Activated naive CD4-positive, alpha-beta T cell treated with anti-CD3 and anti-CD28 coated beads, Interleukin-2, amount 50 U/mL, for 24 hours (primary cell): ENCODE results near the gene FAM3D.

ENCODE experiments used
- H3K27ac Mint-ChIP-seq: one replicate; pipeline ENCODE4 v1.8.0; 2021; ENCODE audit warnings: mild to moderate bottlenecking, mixed read lengths
- H3K27me3 Mint-ChIP-seq: one replicate; pipeline ENCODE4 v1.8.0; 2021; ENCODE audit warnings: mixed read lengths
- H3K36me3 Mint-ChIP-seq: one replicate; pipeline ENCODE4 v1.8.0; 2021; ENCODE audit warnings: mixed read lengths
- H3K4me1 Mint-ChIP-seq: one replicate; pipeline ENCODE4 v1.8.0; 2021; ENCODE audit warnings: mixed read lengths
- H3K4me3 Mint-ChIP-seq: one replicate; pipeline ENCODE4 v1.8.0; 2021; ENCODE audit warnings: mild to moderate bottlenecking, mixed read lengths
- H3K9me3 Mint-ChIP-seq: one replicate; pipeline ENCODE4 v1.8.0; 2021; ENCODE audit warnings: mixed read lengths

FAM3D gene

DNA sequence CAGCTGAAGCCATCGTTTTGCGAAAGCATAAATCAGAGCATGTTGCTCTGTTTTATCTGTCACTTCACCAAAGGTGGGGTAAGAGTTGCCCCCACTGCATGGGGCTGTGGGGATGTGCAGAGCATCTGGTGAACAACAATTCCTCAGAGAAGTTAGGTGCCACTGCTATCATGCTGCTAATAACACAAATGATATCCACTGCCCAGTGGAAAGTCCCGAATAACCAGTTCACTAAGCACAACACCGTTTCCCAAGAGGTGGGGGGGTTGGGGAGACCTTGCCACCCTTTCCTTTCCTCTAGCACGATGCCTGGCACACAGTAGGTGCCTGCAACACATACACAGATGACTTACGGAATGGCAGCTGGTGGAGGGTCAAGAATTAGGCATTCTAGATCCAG is 38.6 kb downstream of the FAM3D start:
- no peaks in the 10 kb centered on the region for H3K36me3 Mint-ChIP-seq
- no peaks in the 10 kb centered on the region for H3K9me3 Mint-ChIP-seq
- H3K4me3 Mint-ChIP-seq, result no peak overlapping the region
- H3K27ac Mint-ChIP-seq, result no peak overlapping the region
- H3K27me3 Mint-ChIP-seq, result peaks cover 2% of the 10 kb centered on the region
- no peaks in the 10 kb centered on the region for H3K4me1 Mint-ChIP-seq

DNA sequence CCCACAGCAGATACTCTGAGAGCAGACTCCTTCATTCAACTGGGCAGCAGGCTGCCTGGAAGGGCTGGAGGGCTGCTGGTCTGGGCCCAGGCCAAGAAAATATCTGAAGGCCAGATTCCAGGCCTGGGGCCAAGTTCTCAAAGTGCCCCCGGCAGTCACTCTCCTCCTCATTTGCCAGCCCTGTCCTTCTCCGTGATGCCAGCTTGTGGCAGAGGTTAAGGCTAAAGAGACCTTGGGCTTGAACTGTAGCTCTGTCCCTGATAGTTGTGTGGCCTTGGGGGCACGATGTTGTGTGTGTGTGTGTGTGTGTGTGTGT is 39.0 kb downstream of the FAM3D start:
- Mint-ChIP-seq H3K36me3 (no peaks in the 10 kb centered on the region), H3K9me3 (no peaks in the 10 kb centered on the region), H3K4me1 (no peaks in the 10 kb centered on the region), H3K4me3 (no peak overlapping the region), H3K27ac (no peak overlapping the region), H3K27me3 (peaks cover 2% of the 10 kb centered on the region)

DNA sequence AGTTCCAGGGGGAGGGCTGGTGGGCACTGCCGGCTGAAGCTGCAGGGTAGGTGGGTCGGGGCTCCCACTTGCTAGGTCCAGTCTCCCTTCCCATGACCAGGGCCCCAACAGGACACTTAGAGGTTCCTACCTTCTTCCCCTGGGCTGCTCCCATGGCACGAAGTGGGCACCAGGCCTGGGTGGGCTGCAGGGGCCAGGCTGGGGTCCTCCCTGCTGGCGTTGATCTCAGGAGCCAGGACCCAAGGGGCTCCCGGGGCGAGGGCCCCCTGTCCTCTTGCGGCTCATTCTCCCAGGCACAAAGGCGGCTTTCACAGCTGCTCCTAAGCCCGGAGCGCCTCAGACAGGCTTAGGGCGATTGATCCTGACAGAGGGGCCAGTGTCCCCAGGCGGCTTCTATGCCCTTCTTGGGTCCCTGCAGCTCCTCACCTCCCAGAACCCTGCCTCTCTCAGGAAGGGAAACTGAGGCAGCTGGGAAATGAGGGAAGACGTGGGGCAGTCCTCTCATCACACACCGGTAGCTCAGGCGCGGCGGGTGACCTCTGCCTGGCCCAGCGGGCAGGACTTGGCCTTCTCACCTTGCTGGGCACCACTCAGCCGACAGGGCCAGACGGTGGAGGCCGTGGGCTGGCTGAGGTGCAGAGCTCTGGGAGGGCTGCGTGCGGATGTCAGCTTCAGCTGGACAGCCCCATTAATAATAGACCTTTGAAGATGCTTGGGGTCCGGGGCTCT is 39.6 kb downstream of the FAM3D start:
- no peak overlapping the region for H3K27ac Mint-ChIP-seq
- no peaks in the 10 kb centered on the region for H3K9me3 Mint-ChIP-seq
- H3K27me3 Mint-ChIP-seq, result peaks cover 2% of the 10 kb centered on the region
- H3K4me1 Mint-ChIP-seq, result no peaks in the 10 kb centered on the region
- no peaks in the 10 kb centered on the region for H3K36me3 Mint-ChIP-seq
- H3K4me3 Mint-ChIP-seq, result no peak overlapping the region

DNA sequence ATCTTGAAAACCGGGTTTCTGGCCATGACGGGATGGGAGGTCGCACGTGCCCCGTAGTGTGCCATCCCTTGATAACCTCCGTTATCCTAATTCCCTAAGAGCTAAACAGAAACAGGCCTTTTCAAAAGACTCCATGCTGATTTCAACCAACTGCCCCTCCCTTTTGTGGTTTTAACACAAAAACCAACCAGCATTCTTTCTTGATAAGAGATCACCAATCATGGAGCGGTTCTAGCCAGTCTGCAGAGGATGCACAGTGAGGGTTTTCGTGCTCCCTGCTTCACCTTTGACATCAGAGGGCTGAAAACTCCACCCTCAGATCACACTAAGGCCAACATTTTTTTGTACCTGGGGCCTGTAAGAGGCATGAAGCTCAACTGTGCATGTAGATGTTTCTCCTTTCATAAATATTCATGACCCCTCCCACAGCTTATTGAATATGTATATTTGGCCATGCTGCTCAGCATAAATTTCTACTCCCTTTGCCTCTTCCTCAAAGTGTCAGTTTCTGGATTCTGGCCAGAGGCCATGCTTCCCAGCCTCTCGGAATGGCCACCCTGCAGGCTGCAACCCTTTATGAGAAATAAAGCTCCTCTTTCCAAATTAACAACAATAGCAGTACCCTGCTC is 41.3 kb downstream of the FAM3D start:
- Mint-ChIP-seq H3K9me3 (no peaks in the 10 kb centered on the region), H3K27ac (no peak overlapping the region), H3K4me1 (no peaks in the 10 kb centered on the region), H3K27me3 (no peaks in the 10 kb centered on the region), H3K36me3 (no peaks in the 10 kb centered on the region), H3K4me3 (no peak overlapping the region)

DNA sequence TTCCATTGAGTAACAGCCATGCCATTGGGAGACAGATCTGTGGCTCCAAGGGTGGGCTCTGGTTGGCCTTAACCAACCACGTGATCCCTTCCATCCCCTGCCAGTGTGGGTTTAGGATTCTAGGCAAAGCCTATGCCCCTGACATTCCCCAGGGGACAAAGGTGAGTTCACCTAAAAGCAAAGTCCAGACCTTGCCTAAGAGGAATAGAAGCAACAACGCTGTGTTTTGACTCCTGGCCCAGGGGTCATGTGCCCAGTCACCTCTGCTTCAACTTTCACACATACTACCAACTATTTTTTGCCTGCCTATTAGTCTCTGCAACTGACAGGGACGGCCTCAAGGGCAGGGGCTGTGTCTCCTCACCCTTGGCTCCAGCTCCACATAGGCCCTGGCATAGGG is 42.0 kb downstream of the FAM3D start:
- Mint-ChIP-seq H3K36me3 (no peaks in the 10 kb centered on the region), H3K27ac (no peak overlapping the region), H3K4me3 (no peak overlapping the region), H3K4me1 (no peaks in the 10 kb centered on the region), H3K27me3 (no peaks in the 10 kb centered on the region), H3K9me3 (no peaks in the 10 kb centered on the region)

DNA sequence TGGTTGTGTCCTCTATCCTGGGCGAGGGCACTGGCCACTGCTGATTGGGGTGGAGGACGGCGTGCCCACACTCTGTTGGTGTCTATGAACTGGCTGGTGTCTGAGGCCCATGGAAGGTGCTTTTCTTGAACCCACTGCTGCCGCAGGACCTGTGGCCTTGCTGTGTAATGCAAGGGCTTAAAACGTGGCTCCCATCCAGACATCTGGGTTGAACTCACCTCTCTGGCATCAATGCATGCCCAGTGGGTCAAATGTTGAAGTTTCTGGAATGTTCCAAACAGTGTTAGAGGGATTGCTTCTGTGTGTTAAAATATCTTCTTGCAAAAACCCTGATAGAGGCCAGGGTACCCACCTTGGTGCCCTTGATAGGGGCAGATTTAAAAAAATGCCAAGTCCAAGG is 42.6 kb downstream of the FAM3D start:
- H3K27ac Mint-ChIP-seq, result no peak overlapping the region
- no peaks in the 10 kb centered on the region for H3K36me3 Mint-ChIP-seq
- H3K4me3 Mint-ChIP-seq, result no peak overlapping the region
- H3K4me1 Mint-ChIP-seq, result no peaks in the 10 kb centered on the region
- H3K27me3 Mint-ChIP-seq, result no peaks in the 10 kb centered on the region
- no peaks in the 10 kb centered on the region for H3K9me3 Mint-ChIP-seq

DNA sequence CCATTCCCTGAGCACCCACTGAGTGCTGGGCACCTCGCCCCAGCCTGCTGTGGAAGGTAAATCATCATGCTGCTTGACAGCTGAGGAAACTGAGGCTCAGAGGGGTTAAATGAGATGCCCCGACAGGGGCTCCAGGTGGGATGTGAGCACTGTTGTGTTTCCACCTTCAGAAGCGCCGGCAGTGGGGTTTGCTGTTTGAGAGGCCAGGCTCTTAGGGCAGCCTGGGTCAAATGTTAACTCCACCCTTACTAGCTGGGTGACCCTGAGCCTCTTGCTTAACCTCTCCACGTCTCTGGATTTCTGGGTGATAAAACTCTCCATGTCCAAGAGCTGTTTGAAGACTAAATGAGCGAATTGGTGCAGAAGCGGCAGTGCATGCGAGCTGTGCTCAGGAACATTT is 43.1 kb downstream of the FAM3D start:
- H3K9me3 Mint-ChIP-seq, result no peaks in the 10 kb centered on the region
- no peak overlapping the region for H3K4me3 Mint-ChIP-seq
- H3K4me1 Mint-ChIP-seq, result no peaks in the 10 kb centered on the region
- H3K27me3 Mint-ChIP-seq, result no peaks in the 10 kb centered on the region
- H3K36me3 Mint-ChIP-seq, result no peaks in the 10 kb centered on the region
- no peak overlapping the region for H3K27ac Mint-ChIP-seq

DNA sequence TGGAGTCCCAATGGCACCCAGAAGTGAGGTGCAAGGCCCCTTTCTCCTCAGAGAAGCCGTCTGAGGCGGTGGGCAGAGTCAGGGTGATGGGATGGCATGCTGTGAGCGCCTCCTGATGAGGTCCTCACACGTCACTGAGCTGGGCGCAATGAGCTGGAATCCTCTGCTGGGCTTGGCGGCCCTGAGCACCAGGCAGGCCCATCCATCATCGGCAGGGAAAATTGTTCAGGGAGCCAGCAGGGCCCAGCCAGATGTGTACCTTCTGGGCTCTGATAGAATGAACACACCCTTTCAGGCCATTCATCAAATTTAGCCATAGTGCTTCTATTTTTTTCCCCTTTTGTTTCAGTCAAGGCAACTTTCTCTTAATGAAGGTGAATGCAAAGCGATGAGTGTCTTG is 43.7 kb downstream of the FAM3D start:
- no peaks in the 10 kb centered on the region for H3K9me3 Mint-ChIP-seq

DNA sequence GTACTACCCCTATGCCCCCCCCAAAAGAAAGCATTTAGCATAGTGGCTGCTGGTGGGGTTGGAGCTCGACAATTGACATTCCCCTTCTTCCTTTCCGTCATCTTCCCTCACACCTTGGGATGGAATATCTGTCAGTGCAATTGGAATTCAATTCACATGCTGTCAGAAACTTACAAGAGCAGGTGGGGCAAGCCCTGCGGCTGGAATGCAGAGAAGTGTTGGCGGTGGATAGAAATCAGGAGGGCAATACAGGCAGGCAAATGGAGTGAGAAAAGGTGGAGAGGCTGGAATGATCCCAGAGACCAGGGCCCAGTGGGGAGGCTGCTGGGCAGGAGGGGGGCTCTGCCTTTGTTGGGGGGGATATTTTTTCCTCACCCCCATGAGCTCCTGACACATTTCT is 44.1 kb downstream of the FAM3D start:
- H3K4me1 Mint-ChIP-seq, result no peaks in the 10 kb centered on the region

More for the DNA sequence above, 43.7 kb downstream of the FAM3D start:
- no peak overlapping the region for H3K4me3 Mint-ChIP-seq
- no peaks in the 10 kb centered on the region for H3K27me3 Mint-ChIP-seq
- H3K4me1 Mint-ChIP-seq, result no peaks in the 10 kb centered on the region
- H3K36me3 Mint-ChIP-seq, result no peaks in the 10 kb centered on the region
- no peak overlapping the region for H3K27ac Mint-ChIP-seq

DNA sequence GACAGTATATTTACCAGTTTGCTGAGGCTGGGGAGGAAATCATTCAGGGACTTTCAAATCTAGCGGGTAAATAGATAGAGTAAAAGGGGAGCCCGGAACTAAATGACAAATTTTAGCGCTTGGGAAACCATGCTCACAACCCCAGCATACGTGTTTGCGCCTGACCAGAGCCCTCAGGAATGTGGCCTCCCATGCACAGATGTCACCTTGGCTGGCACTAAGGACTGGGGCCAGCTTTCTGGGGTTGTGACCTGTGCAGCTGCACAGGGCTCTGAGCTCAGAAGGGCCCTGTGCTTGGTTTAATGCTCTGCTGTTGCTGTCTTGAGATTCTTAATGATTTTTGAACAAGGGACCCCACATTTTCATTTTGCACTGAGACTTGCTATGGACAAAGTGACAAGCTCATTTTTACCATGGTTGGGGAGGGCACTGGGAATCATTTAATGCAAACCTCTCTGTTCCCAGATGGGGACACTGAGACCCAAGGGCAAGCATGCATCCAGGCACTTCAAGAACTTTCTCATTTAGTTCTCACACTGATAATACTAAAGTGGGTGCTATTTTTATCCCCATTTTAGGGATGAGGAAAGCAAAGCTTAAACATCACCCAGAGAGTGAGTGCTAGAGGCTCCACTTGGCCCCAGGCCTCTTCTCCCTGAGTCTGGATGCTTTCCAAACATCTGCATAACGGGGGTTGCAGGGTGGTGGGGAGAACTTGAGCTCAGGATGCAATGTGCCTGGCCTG is 45.3 kb downstream of the FAM3D start:
- Mint-ChIP-seq H3K4me3 (no peak overlapping the region), H3K27me3 (no peaks in the 10 kb centered on the region), H3K9me3 (no peaks in the 10 kb centered on the region), H3K27ac (no peak overlapping the region), H3K36me3 (no peaks in the 10 kb centered on the region), H3K4me1 (no peaks in the 10 kb centered on the region)

More for the DNA sequence above, 44.1 kb downstream of the FAM3D start:
- Mint-ChIP-seq H3K4me3 (no peak overlapping the region), H3K36me3 (no peaks in the 10 kb centered on the region), H3K27ac (no peak overlapping the region), H3K9me3 (no peaks in the 10 kb centered on the region), H3K27me3 (no peaks in the 10 kb centered on the region)

DNA sequence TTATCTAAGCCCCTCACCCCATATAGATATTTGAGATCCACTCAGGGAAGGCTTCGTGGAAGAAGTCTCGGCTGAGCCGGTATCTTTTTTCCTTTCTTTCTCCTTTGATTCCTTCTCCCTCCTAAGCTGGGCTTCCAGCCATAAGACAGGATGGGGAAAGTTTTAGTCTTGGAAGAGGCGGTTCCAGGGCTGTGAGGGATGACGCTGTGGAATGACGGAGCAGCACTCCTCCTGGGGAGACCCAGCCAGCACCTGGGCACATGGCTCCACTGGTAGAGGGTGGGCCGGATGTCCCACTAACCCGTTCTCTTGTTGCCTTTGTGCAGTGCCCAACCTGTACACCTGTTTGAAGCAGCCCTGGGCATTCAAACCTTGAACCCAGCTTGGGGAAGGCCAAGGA is 46.2 kb downstream of the FAM3D start:
- no peaks in the 10 kb centered on the region for H3K4me1 Mint-ChIP-seq
- no peaks in the 10 kb centered on the region for H3K9me3 Mint-ChIP-seq
- no peaks in the 10 kb centered on the region for H3K36me3 Mint-ChIP-seq
- H3K27me3 Mint-ChIP-seq, result no peaks in the 10 kb centered on the region
- H3K27ac Mint-ChIP-seq, result no peak overlapping the region
- H3K4me3 Mint-ChIP-seq, result no peak overlapping the region

DNA sequence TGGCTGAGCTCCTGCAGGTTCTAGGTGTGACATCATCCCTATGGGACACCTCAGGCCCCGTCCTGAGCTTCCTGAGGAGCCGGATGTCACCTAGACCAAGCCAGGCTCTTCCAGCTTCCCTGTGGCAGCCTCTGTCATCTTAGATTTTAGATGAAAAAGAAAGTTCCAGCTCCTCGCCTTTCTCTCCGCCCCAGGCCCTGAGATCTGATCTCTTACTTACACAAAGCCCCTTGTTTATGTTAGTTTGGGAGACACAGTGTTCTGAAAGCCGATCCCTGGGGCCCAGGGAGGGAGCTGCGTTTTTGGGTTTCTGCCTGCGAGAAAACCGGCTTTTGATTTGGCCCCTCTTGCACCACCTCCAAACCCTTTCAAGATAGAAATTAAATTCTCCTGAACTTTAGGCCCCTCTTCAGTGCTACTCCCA is 49.2 kb downstream of the FAM3D start:
- Mint-ChIP-seq H3K9me3 (no peaks in the 10 kb centered on the region), H3K27ac (no peak overlapping the region), H3K4me3 (no peak overlapping the region), H3K36me3 (no peaks in the 10 kb centered on the region), H3K4me1 (no peaks in the 10 kb centered on the region), H3K27me3 (no peaks in the 10 kb centered on the region)

DNA sequence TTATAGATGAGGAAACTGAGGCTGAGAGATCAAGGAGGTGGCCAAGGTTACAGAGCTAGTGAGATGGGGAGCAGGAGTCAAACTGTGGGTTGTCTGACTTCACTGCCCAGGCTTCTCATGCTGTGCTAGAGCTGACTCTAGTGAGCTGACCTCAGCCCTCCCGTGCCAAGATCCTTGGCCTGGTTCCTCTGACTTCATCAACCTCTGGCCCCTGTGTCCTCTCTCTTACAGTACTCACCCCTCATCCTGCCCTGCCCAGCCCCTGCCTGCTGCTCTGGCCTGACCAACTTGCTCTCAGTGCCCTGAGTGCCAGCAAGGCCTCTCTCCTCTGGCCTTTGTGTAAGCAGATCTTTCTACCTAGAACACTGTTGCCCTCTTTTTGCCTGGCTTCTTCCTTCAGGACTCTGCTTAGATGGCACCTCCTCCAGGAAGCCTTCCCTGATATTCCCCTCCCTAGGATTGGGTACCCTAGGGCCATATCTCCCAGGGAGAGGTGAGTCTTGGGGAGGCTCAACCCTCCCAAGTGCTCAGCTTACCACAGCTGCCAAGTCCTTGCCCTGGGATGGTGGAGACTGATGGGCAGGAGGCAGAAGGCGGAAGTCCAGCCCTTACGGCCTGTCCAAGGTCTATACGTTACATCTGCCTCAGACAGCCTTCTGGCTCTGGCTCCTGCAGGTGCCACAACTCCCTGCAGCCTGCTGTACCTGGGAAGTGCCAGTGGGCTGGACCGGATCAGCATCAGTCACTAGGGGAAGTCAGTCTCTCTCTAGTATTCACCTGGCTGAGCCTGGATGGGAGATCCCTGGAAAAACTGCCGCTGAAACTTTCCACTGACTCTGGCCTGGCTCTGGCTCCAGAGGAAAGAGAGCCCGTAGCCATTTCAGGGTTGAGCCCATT is 53.1 kb downstream of the FAM3D start:
- H3K4me1 Mint-ChIP-seq, result no peaks in the 10 kb centered on the region
- H3K27me3 Mint-ChIP-seq, result peaks cover 5% of the 10 kb centered on the region
- H3K27ac Mint-ChIP-seq, result no peak overlapping the region
- no peaks in the 10 kb centered on the region for H3K36me3 Mint-ChIP-seq
- H3K4me3 Mint-ChIP-seq, result no peak overlapping the region
- H3K9me3 Mint-ChIP-seq, result no peaks in the 10 kb centered on the region

DNA sequence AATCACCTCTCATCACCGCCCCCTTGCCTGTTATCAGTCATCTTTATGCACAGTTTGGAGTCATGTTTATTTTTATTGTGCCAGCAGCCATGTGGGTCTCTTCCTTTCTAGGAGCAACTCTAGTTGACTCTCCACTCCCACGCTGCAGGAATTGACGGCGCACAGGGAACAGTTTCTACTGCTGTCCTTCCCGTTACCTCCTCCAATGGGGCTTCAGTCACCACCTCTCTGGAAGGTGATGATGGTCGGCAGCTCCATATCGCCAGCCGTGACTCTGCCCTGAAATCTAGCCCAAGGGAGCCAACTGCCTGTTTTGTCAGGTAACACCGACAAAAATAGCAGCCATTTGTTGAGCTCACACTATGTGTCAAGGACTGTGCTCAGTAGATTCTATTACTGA is 53.7 kb downstream of the FAM3D start:
- no peaks in the 10 kb centered on the region for H3K36me3 Mint-ChIP-seq
- H3K4me3 Mint-ChIP-seq, result no peak overlapping the region
- H3K27ac Mint-ChIP-seq, result no peak overlapping the region
- no peaks in the 10 kb centered on the region for H3K9me3 Mint-ChIP-seq
- peaks cover 5% of the 10 kb centered on the region for H3K27me3 Mint-ChIP-seq
- H3K4me1 Mint-ChIP-seq, result no peaks in the 10 kb centered on the region

DNA sequence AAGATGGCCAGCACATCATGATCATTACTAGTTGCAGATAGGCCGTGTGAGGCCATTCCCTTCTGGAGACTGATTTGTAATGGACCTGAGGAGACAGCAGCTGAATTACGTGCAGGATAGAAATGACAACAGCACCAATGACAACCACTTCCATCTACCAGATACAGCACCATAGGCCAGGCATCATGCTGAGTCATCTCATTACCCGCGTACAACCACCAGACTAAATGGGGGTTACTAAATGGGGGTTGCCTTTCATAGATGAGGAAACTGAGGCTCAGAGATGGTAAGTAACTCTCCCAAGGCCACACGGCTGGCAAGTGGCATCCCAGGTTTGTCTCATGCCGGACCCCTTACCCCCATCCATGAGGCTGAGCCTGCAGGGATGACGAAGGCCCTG is 56.6 kb downstream of the FAM3D start:
- Mint-ChIP-seq H3K4me1 (no peaks in the 10 kb centered on the region), H3K36me3 (no peaks in the 10 kb centered on the region), H3K4me3 (no peak overlapping the region), H3K27ac (no peak overlapping the region), H3K9me3 (no peaks in the 10 kb centered on the region), H3K27me3 (peaks cover 5% of the 10 kb centered on the region)
